Measurements from ENCODE around the gene TTC22. TPM values are rescaled to one million over a fixed set of nuclear protein-coding genes. Genes with fewer than 3 reads are reported as not detected.

Gene TTC22
- total RNA-seq, 5 donors from 2014 or later (not counting 1 experiment from before 2014, with no cell fraction given): 8.4 to 21.0 (median 16.2) TPM

DNA sequence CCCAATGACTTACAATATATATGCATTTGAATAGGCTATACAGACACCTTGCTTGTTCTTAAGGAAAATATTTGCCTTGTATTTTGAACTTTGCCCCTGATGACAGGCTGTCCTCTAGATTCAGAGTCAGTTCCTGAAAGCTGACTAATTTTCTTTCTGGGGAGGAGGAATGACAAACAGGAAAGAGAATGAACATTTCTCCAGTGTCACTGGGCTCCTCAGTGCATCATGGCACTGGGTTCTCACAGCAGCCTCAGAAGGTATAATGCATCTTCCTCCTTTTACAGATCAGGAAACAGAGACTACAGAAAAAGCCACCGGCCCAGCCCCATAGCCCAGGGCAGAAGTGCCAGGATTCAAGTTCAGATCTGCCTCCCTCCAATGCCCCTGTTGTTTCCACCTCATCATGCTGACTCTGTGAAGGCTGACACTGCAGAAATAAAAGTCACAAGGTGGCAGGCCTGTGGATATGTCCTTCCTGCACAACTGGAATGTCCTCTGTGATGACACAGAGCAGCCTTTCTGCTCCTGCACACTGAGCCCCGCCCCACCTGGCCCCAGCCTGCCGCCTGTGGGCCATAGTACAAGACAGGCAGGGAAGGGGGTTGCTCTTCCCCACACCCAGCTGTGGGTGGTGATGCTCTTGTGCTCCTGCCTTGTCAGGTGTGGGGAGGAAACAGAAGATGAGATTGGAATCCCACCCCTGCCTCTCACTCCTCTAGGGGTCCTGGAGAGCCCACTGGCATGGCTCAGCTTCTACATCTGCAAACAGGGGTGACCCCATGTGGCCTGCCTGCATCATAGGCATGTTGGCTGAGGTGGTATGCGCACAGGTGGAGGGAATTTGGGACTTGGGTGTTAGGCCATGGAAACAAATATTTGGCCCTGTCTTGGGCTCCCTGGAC, 6.4 kb downstream of the TTC22 start:
- H3K9me3 Mint-ChIP-seq: peaks cover 0 to 2% (median 0%) of the 10 kb centered on the region in 3 donors
- no peak overlapping the region for H3K27ac ChIP-seq (ENCODE audit: low read length)
- H3K27me3 ChIP-seq (replicated peaks in 1 of 2; ENCODE audit: control insufficient read depth in 2 of 2, extremely low read depth in 1 of 2, insufficient read depth in 2 of 2, low read length in 1 of 2): no peaks in the 10 kb centered on the region
- ATAC-seq (replicated peaks in 1 of 4) (no peak), DNase-seq (no peak)
- H3K36me3 ChIP-seq (ENCODE audit: control insufficient read depth in 2 of 2, extremely low read depth in 1 of 2, insufficient read depth in 1 of 2, low read length in 1 of 2): peaks cover 3 to 40% of the 10 kb centered on the region in 2 donors
- WGBS (ENCODE audit: insufficient coverage): 68% methylated on average over 3 of the region's 4 CpGs
- H3K36me3 Mint-ChIP-seq: peaks cover 35% of the 10 kb centered on the region
- CTCF ChIA-PET: interaction anchor here in 1 of 2 donors (0.5 kb wide), 1 partner anchor 389 kb away, joined by 4 read pairs; the partner anchor contains the start of gene SSBP3
- H3K4me1 ChIP-seq (ENCODE audit: control insufficient read depth in 1 of 2, extremely low read depth in 1 of 2, insufficient read depth in 2 of 2, low read length in 2 of 2): peaks cover 6 to 26% of the 10 kb centered on the region in 2 experiments
- H3K4me1 Mint-ChIP-seq: peaks cover 39 to 49% (median 41%) of the 10 kb centered on the region in 3 donors
- H3K27me3 Mint-ChIP-seq: no peaks in the 10 kb centered on the region
- H3K4me3 Mint-ChIP-seq: no peak overlapping the region
- POLR2A ChIA-PET: no interaction called here
- H3K9me3 ChIP-seq: no peaks in the 10 kb centered on the region
- H3K4me3 ChIP-seq (ENCODE audit: control insufficient read depth in 1 of 2, extremely low read depth in 1 of 2, low read length in 1 of 2): no peak overlapping the region
- peak overlapping the region; percentile 21 to 25 for H3K27ac Mint-ChIP-seq

DNA sequence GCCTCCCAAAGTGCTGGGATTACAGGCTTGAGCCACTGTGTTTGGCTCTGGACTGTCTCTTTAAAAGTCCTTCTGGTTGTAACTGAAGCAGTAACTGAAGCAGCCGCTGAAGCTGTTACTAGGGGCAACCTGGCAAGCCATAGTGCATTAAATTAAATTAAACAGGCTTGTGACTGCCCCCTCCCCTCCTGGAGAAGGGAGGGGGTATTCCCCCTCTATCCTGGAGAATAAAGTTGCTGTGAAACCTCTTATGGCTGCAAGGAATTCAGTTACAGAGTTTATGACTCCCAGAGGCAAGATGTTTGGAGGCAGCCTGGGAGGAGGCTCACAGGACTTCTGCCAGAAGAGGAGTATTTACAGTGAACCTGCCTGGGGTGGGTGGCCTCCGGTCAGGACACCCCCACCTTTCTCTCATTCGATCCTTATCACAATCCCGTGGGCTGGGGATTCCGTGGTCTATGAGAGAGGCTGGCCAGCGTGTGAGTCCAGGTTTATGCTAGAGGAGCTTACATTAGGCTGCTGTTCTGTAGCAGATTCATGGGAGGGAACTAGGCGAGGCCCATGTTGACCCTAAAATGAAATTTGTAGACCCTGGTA, 8.3 kb downstream of the TTC22 start:
- Mint-ChIP-seq H3K9me3 (peaks cover 0 to 2% (median 0%) of the 10 kb centered on the region in 3 donors), H3K4me3 (no peak overlapping the region), H3K27me3 (no peaks in the 10 kb centered on the region), H3K36me3 (peaks cover 38% of the 10 kb centered on the region), H3K4me1 (peaks cover 19 to 30% (median 22%) of the 10 kb centered on the region in 3 donors), H3K27ac (no peak overlapping the region)
- peaks cover 0 to 10% of the 10 kb centered on the region in 2 experiments for H3K4me1 ChIP-seq (ENCODE audit: control insufficient read depth in 1 of 2, extremely low read depth in 1 of 2, insufficient read depth in 2 of 2, low read length in 2 of 2)
- H3K27me3 ChIP-seq (replicated peaks in 1 of 2; ENCODE audit: control insufficient read depth in 2 of 2, extremely low read depth in 1 of 2, insufficient read depth in 2 of 2, low read length in 1 of 2): no peaks in the 10 kb centered on the region
- DNase-seq (no peak), ATAC-seq (replicated peaks in 1 of 4) (no peak)
- WGBS (ENCODE audit: insufficient coverage): no CpG with 5 or more reads among the region's 7 CpGs
- ChIA-PET POLR2A (no interaction called here), CTCF (interaction anchor here in 1 of 2 donors (1.8 kb wide), 1 partner anchor 9 kb away, joined by 8 read pairs; the partner anchor contains the start of gene TTC22)
- H3K36me3 ChIP-seq (ENCODE audit: control insufficient read depth in 2 of 2, extremely low read depth in 1 of 2, insufficient read depth in 1 of 2, low read length in 1 of 2): peaks cover 3 to 42% of the 10 kb centered on the region in 2 donors
- no peak overlapping the region for H3K27ac ChIP-seq (ENCODE audit: low read length)
- no peaks in the 10 kb centered on the region for H3K9me3 ChIP-seq
- no peak overlapping the region for H3K4me3 ChIP-seq (ENCODE audit: control insufficient read depth in 1 of 2, extremely low read depth in 1 of 2, low read length in 1 of 2)

DNA sequence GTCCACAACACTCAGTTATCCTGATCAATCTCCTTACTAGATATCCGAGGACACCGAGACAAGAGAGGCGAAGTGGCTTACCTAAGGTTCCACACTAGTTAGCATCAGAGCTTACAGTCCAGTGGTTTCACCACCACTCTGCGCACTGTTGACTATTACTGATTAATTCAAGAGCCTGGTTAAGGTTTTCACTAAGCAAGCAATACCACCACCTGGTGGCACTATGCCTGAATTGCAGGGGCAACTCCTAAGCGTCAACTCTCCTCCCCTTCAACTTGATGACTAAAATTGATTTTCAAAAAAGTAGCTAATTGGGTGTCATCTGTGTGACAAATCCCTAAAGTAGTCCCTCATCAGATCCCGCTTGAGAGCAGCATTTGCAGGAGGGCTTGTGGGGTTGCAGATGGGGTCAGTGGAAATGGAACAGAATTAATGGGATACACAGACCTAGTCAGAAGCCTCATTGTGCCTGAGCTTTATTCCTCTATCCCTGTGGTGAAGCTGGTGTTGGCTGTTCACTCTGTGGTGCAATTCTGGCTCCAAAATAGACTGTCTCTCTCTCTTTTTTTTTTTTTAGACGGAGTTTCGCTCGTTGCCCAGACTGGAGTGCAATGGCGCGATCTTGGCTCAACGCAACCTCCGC, 9.1 kb downstream of the TTC22 start:
- ATAC-seq (replicated peaks in 1 of 4) (no peak), DNase-seq (peak in 10 of 35 experiments; percentile 14 to 44 (median 18))
- no peak overlapping the region for H3K27ac ChIP-seq (ENCODE audit: low read length)
- no peak overlapping the region for H3K4me3 Mint-ChIP-seq
- H3K4me1 Mint-ChIP-seq: peaks cover 13 to 24% (median 17%) of the 10 kb centered on the region in 3 donors
- WGBS (ENCODE audit: insufficient coverage): 100% methylated on average over 9 of the region's 13 CpGs
- peaks cover 42% of the 10 kb centered on the region for H3K36me3 Mint-ChIP-seq
- H3K9me3 Mint-ChIP-seq: peaks cover 0 to 2% (median 0%) of the 10 kb centered on the region in 3 donors
- H3K27me3 ChIP-seq (replicated peaks in 1 of 2; ENCODE audit: control insufficient read depth in 2 of 2, extremely low read depth in 1 of 2, insufficient read depth in 2 of 2, low read length in 1 of 2): no peaks in the 10 kb centered on the region
- POLR2A ChIA-PET: no interaction called here
- no peak overlapping the region for H3K4me3 ChIP-seq (ENCODE audit: control insufficient read depth in 1 of 2, extremely low read depth in 1 of 2, low read length in 1 of 2)
- no peaks in the 10 kb centered on the region for H3K27me3 Mint-ChIP-seq
- H3K36me3 ChIP-seq (ENCODE audit: control insufficient read depth in 2 of 2, extremely low read depth in 1 of 2, insufficient read depth in 1 of 2, low read length in 1 of 2): peaks cover 4 to 50% of the 10 kb centered on the region in 2 donors
- no peak overlapping the region for H3K27ac Mint-ChIP-seq
- H3K9me3 ChIP-seq: no peaks in the 10 kb centered on the region
- peaks cover 0 to 8% of the 10 kb centered on the region in 2 experiments for H3K4me1 ChIP-seq (ENCODE audit: control insufficient read depth in 1 of 2, extremely low read depth in 1 of 2, insufficient read depth in 2 of 2, low read length in 2 of 2)
- CTCF ChIA-PET: interaction anchor here in 1 of 2 donors (1.8 kb wide), 1 partner anchor 9 kb away, joined by 8 read pairs; the partner anchor contains the start of gene TTC22

DNA sequence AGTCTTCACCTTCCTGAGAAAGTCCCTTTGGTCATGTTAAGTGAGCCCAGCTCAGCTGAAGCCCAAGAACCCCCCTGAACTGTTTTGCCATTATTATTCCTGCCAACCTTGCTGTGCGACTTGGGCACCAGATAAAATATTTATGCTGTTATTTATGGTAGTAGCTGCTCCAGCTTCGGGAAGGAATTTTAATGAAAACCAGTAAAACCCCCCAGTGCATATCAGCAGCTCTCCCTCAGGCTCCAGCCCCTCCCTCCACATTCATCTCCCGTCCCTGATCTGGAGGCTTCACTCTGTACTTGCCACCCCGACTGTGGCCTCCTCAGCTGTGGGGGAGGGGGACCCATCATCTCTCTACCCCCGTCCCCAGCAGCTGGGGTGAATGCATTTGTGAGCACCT, 12.7 kb downstream of the TTC22 start:
- POLR2A ChIA-PET: no interaction called here
- H3K27ac Mint-ChIP-seq: no peak overlapping the region

DNA sequence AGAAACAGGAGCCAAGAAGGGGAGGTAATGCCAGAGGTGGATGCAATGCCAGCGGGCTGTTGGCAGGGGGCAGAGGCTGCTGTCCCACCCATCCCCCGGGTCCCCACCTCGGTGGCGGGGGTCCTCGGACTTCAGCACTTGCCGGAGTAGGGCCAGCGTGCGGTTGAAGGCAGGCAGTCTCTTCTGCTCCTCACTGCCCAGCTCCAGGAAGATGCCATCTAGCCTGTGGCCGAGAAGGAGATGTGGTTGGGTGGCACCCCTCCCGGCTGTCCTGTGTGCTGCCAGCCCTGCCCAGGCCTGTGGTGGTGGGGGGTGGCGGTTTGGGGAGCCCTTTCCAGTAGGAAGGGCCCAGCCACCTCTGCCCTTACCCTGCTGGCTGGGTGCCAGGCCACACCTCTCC, 13.5 kb downstream of the TTC22 start:
- Mint-ChIP-seq H3K27ac (no peak overlapping the region), H3K4me1 (no peaks in the 10 kb centered on the region), H3K36me3 (peaks cover 50% of the 10 kb centered on the region), H3K4me3 (no peak overlapping the region), H3K9me3 (peaks cover 0 to 2% (median 0%) of the 10 kb centered on the region in 3 donors), H3K27me3 (no peaks in the 10 kb centered on the region)
- no peak for DNase-seq
- H3K27me3 ChIP-seq (replicated peaks in 1 of 2; ENCODE audit: control insufficient read depth in 2 of 2, extremely low read depth in 1 of 2, insufficient read depth in 2 of 2, low read length in 1 of 2): peaks cover 0 to under 1% of the 10 kb centered on the region in 2 experiments
- peaks cover 10 to 52% of the 10 kb centered on the region in 2 donors for H3K36me3 ChIP-seq (ENCODE audit: control insufficient read depth in 2 of 2, extremely low read depth in 1 of 2, insufficient read depth in 1 of 2, low read length in 1 of 2)
- no peak overlapping the region for H3K27ac ChIP-seq (ENCODE audit: low read length)
- H3K4me3 ChIP-seq (ENCODE audit: control insufficient read depth in 1 of 2, extremely low read depth in 1 of 2, low read length in 1 of 2): no peak overlapping the region
- POLR2A ChIA-PET: no interaction called here
- CTCF ChIA-PET: no interaction called here
- ATAC-seq (replicated peaks in 1 of 4): no peak
- no peaks in the 10 kb centered on the region for H3K9me3 ChIP-seq
- H3K4me1 ChIP-seq (ENCODE audit: control insufficient read depth in 1 of 2, extremely low read depth in 1 of 2, insufficient read depth in 2 of 2, low read length in 2 of 2): peaks cover 0 to 3% of the 10 kb centered on the region in 2 experiments
- 91% methylated on average over 8 of the region's 11 CpGs for WGBS (ENCODE audit: insufficient coverage)

More for the DNA sequence above, 12.7 kb downstream of the TTC22 start:
- Histone ChIP-seq H3K27me3 (replicated peaks in 1 of 2; ENCODE audit: control insufficient read depth in 2 of 2, extremely low read depth in 1 of 2, insufficient read depth in 2 of 2, low read length in 1 of 2) (no peaks in the 10 kb centered on the region), H3K27ac (ENCODE audit: low read length) (no peak overlapping the region), H3K36me3 (ENCODE audit: control insufficient read depth in 2 of 2, extremely low read depth in 1 of 2, insufficient read depth in 1 of 2, low read length in 1 of 2) (peaks cover 10 to 61% of the 10 kb centered on the region in 2 donors), H3K9me3 (no peaks in the 10 kb centered on the region), H3K4me3 (ENCODE audit: control insufficient read depth in 1 of 2, extremely low read depth in 1 of 2, low read length in 1 of 2) (no peak overlapping the region), H3K4me1 (ENCODE audit: control insufficient read depth in 1 of 2, extremely low read depth in 1 of 2, insufficient read depth in 2 of 2, low read length in 2 of 2) (peaks cover 0 to 3% of the 10 kb centered on the region in 2 experiments)
- no CpG with 5 or more reads among the region's 5 CpGs for WGBS (ENCODE audit: insufficient coverage)
- no peak overlapping the region for H3K4me3 Mint-ChIP-seq
- no peaks in the 10 kb centered on the region for H3K4me1 Mint-ChIP-seq
- DNase-seq: no peak
- ATAC-seq (replicated peaks in 1 of 4): no peak
- CTCF ChIA-PET: no interaction called here
- peaks cover 0 to 2% (median 0%) of the 10 kb centered on the region in 3 donors for H3K9me3 Mint-ChIP-seq
- H3K27me3 Mint-ChIP-seq: no peaks in the 10 kb centered on the region
- H3K36me3 Mint-ChIP-seq: peaks cover 46% of the 10 kb centered on the region

DNA sequence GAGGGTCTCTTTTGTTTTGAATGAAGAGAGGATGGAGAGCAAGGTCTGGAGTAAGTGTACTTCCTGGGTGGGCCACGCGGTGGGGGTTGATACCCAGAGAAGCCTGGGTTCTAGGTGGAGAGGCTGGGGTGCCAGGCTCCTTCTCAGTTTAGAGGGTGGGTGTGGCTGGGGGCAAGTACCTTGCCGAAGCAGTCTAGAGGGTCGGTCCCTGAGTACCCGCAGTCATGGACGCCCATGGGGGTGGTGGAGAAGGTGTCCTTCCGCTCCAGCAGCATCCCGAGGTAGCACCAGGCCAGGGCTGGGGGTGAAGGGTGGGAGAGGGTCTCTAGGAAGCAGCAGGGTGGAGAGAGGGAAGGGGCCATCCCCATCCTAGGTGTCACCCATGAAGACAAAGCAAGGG, 14.3 kb downstream of the TTC22 start:
- H3K4me3 ChIP-seq (ENCODE audit: control insufficient read depth in 1 of 2, extremely low read depth in 1 of 2, low read length in 1 of 2): no peak overlapping the region
- no peak for ATAC-seq (replicated peaks in 1 of 4)
- Mint-ChIP-seq H3K4me3 (no peak overlapping the region), H3K27ac (no peak overlapping the region), H3K4me1 (no peaks in the 10 kb centered on the region), H3K27me3 (no peaks in the 10 kb centered on the region), H3K9me3 (no peaks in the 10 kb centered on the region), H3K36me3 (peaks cover 47% of the 10 kb centered on the region)
- H3K9me3 ChIP-seq: no peaks in the 10 kb centered on the region
- CTCF ChIA-PET: no interaction called here
- no peak overlapping the region for H3K27ac ChIP-seq (ENCODE audit: low read length)
- H3K36me3 ChIP-seq (ENCODE audit: control insufficient read depth in 2 of 2, extremely low read depth in 1 of 2, insufficient read depth in 1 of 2, low read length in 1 of 2): peaks cover 10 to 51% of the 10 kb centered on the region in 2 donors
- no peak for DNase-seq
- H3K4me1 ChIP-seq (ENCODE audit: control insufficient read depth in 1 of 2, extremely low read depth in 1 of 2, insufficient read depth in 2 of 2, low read length in 2 of 2): peaks cover 0 to 3% of the 10 kb centered on the region in 2 experiments
- POLR2A ChIA-PET: no interaction called here
- peaks cover 0 to 4% of the 10 kb centered on the region in 2 experiments for H3K27me3 ChIP-seq (replicated peaks in 1 of 2; ENCODE audit: control insufficient read depth in 2 of 2, extremely low read depth in 1 of 2, insufficient read depth in 2 of 2, low read length in 1 of 2)
- WGBS (ENCODE audit: insufficient coverage): 92% methylated on average over 8 of the region's 8 CpGs
